DND-41 (cell line): ENCODE data around the gene SMIM43.

Source experiments
- EZH2 ChIP-seq: IDR thresholded peaks from 3 replicates; pipeline ENCODE4 v1.6.1; 2012; ENCODE audit warnings: borderline replicate concordance, low read depth, mild to moderate bottlenecking, moderate library complexity, low read length, inconsistent platforms; ENCODE audit not compliant: severe bottlenecking
- TF ChIP-seq, protein P1 (sequence below): IDR thresholded peaks from 2 replicates; pipeline ENCODE4 v1.5.1; 2012; ENCODE audit warnings: borderline replicate concordance, low read length, moderate library complexity, mild to moderate bottlenecking; ENCODE audit not compliant: poor library complexity, severe bottlenecking; ENCODE audit errors: extremely low read depth

DNA sequence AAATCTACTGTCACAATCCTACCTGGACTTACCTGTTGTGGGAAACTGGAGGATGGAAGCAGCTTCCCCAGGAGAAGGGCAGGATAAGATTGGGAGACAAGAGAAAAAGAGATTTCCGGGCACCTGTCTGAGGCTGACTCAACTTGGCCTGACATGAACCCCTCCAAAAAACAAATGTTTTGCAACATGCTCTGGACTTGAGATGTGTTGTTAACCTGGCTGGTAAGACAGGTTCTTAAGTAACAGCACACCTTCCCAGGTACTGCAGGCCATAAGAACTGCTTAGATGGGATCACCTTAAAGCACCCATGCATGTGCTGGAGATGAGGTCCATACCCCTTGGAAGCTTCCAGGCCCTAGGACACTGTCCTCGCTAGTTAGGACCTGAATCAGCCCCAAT, 4.4 kb upstream of the SMIM43 start:
- TF ChIP-seq, protein P1, sequence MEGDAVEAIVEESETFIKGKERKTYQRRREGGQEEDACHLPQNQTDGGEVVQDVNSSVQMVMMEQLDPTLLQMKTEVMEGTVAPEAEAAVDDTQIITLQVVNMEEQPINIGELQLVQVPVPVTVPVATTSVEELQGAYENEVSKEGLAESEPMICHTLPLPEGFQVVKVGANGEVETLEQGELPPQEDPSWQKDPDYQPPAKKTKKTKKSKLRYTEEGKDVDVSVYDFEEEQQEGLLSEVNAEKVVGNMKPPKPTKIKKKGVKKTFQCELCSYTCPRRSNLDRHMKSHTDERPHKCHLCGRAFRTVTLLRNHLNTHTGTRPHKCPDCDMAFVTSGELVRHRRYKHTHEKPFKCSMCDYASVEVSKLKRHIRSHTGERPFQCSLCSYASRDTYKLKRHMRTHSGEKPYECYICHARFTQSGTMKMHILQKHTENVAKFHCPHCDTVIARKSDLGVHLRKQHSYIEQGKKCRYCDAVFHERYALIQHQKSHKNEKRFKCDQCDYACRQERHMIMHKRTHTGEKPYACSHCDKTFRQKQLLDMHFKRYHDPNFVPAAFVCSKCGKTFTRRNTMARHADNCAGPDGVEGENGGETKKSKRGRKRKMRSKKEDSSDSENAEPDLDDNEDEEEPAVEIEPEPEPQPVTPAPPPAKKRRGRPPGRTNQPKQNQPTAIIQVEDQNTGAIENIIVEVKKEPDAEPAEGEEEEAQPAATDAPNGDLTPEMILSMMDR: no peak
- TF ChIP-seq EZH2: no peak
